Sigmoid colon (tissue), 7 donors: ENCODE results near the gene SLC22A6. TPM values are rescaled to one million over a fixed set of nuclear protein-coding genes. Genes with fewer than 3 reads are reported as not detected.
"Not testable (repeated sequence)": the region's sequence is repeated elsewhere in the genome, so short reads cannot be mapped to it uniquely, and the experiment has no call there.

Source experiments
- DNase-seq: peaks from one replicate; pipeline ENCODE4 v3.0.0-alpha.2; 2019
- H3K27ac ChIP-seq, 4 donors: fragments of 200-600 bp; sonication (generic); one replicate each; pipeline ENCODE4 v1.5.1; 2016 to 2019; ENCODE audit warnings: mild to moderate bottlenecking in 1 of 4
- H3K27me3 ChIP-seq, 3 donors: fragments of 200-600 bp; sonication (generic); one replicate each; pipeline ENCODE4 v1.5.1; 2019; ENCODE audit warnings: mild to moderate bottlenecking in 1 of 3
- H3K36me3 ChIP-seq, 4 donors: fragments of 200-600 bp; sonication (generic); one replicate each; pipeline ENCODE4 v1.5.1; 2016 to 2019
- H3K4me1 ChIP-seq, 4 donors: fragments of 200-600 bp; sonication (generic); one replicate each; pipeline ENCODE4 v1.5.1; 2017 to 2019
- H3K4me3 ChIP-seq, 4 donors: fragments of 200-600 bp; sonication (generic); one replicate each; pipeline ENCODE4 v1.5.1; 2017 to 2019; ENCODE audit warnings: mild to moderate bottlenecking in 2 of 4, moderate library complexity in 1 of 4
- H3K9me3 ChIP-seq, 4 donors: fragments of 200-600 bp in 3 of 4; sonication (generic) in 3 of 4; one replicate each; pipeline versions ENCODE4 v1.5.1 to v1.6.1; 2013 to 2019
- EP300 ChIP-seq, 4 donors: sonication (generic); formaldehyde crosslinking; IDR thresholded peaks; one replicate each; pipeline ENCODE4 v1.6.1; 2017; ENCODE audit warnings: antibody characterized with exemption in 4 of 4
- POLR2A ChIP-seq, 2 donors: fragments of 450-650 bp; IDR thresholded peaks; one replicate each; pipeline ENCODE4 v1.6.1; 2016; ENCODE audit warnings: antibody characterized with exemption in 2 of 2, mild to moderate bottlenecking in 2 of 2, moderate library complexity in 2 of 2
- POLR2AphosphoS5 ChIP-seq, 4 donors: sonication (generic); formaldehyde crosslinking; IDR thresholded peaks; one replicate each; pipeline ENCODE4 v1.6.1; 2017; ENCODE audit warnings: antibody characterized with exemption in 4 of 4
- WGBS, 2 donors: extraction: QIAGEN DNeasy Blood & Tissue Kit; methylation state at CpG; one replicate each; pipeline ENCODE4 v1.1.7; 2013; 5-methylcytosine and 5-hydroxymethylcytosine counted together
- intact Hi-C: fragments of 100-400 bp; cut with DNase I; formaldehyde crosslinking; loops from one replicate; pipeline ENCODE4 v1.15.1; 2023
- polyA plus RNA-seq, 3 donors: library from polyadenylated mRNA; stranded (reverse); fragments of 200-250 nt; gene quantifications; one replicate each; pipeline ENCODE4 v1.2.3, GENCODE V29; 2013
- total RNA-seq, 4 donors: library from RNA; depleted of rRNA; stranded (reverse); fragments of >200 nt; gene quantifications; one replicate each; pipeline ENCODE4 v1.1.0, GENCODE V29; 2016
- TF ChIP-seq, protein P1 (sequence below), 4 experiments: fragments of 450-650 bp in 3 of 4; fragments of 200-600 bp in 1 of 4; IDR thresholded peaks; one replicate each; pipeline ENCODE4 v1.5.1; 2016 to 2019; ENCODE audit warnings: antibody characterized with exemption in 4 of 4, mild to moderate bottlenecking in 3 of 4, moderate library complexity in 2 of 4
- donor health status: healthy with polysubstance abuse.
- donor health status: Bipolar disorder and iron deficiency.
- donor health status: healthy.

SLC22A6 gene
- total and polyA plus RNA-seq, 7 donors = not detected

DNA sequence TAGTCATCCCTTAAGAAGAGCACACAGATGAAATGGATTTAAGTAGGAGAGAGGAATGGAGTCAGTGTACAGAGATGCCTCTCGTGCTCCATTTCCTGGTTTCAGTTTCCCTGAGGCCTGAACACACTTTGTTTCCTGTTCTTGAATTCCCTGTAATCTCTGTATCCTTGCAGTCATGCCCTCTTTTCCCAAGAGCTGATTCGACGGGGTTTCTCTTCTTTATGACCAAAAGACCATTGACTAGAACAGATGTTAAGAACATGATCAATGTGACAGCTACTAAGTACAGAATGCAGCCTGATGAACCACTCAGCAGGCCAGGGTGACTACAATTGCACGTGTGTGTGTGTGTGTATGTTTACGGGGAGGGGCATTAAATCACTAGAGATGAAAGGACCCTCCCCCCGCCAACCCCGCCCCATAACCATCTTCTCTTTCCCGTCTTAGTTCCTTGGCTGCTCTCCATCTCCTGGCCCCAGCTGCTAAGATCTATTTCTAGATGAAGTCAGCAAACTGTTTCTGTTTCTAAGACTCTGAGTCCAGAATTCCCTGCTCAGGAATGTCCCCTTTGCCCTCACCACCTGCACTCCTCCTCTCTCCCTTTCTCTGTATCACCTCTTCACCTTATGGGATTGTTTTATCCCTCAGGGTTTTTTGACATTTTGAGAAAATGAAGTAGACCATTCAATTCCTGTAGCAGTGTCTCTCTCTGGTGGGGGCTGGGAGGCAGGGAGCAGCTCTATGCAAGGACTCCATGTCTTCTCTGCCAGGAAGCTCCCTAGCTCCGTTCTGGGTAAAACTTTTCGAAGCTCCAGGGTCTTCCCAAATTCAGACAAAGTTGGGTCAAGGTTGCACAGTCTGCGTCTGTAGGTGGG lies 26.0 kb downstream of the SLC22A6 start:
- intact Hi-C loops = no loop called here
- H3K9me3 ChIP-seq = no peaks in the 10 kb centered on the region
- 30 to 33% methylated on average over 11 of the region's 11 CpGs for WGBS, 2 donors
- no peaks in the 10 kb centered on the region for H3K27me3 ChIP-seq
- no peak overlapping the region for H3K4me3 ChIP-seq
- peak in 1 of 4 donors; percentile 26 for TF ChIP-seq POLR2AphosphoS5 (IDR thresholded peaks at IDR 0.05)
- TF ChIP-seq POLR2A (IDR thresholded peaks at IDR 0.05) = no peak
- peak overlapping the region in 3 of 4 donors; percentile 4 to 42 (median 12) for H3K27ac ChIP-seq
- peak; percentile 79 for DNase-seq
- peaks cover 0 to 16% (median 14%) of the 10 kb centered on the region in 4 donors for H3K4me1 ChIP-seq
- no peaks in the 10 kb centered on the region for H3K36me3 ChIP-seq

DNA sequence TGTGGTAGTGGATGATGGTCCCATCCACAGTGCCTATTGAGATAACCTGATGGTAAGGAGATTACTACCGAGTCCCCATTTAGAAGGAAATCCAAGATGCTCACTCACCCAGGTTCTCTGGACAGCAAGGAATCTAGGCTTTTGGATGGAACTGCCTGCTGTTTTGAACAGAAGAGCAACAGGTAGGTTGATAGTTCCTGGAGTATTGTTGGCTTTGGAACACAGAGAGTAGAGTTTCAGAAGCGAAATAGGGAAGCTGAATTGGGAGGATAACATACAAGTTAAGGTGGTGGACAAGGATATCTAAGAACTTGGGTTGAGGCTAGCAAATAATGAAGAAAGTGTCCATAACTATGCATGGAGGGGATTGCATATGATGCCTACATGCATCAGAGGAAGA lies 27.6 kb downstream of the SLC22A6 start:
- TF ChIP-seq POLR2A (IDR thresholded peaks at IDR 0.05) (no peak), EP300 (IDR thresholded peaks at IDR 0.05) (no peak), POLR2AphosphoS5 (IDR thresholded peaks at IDR 0.05) (no peak)
- TF ChIP-seq, protein P1, sequence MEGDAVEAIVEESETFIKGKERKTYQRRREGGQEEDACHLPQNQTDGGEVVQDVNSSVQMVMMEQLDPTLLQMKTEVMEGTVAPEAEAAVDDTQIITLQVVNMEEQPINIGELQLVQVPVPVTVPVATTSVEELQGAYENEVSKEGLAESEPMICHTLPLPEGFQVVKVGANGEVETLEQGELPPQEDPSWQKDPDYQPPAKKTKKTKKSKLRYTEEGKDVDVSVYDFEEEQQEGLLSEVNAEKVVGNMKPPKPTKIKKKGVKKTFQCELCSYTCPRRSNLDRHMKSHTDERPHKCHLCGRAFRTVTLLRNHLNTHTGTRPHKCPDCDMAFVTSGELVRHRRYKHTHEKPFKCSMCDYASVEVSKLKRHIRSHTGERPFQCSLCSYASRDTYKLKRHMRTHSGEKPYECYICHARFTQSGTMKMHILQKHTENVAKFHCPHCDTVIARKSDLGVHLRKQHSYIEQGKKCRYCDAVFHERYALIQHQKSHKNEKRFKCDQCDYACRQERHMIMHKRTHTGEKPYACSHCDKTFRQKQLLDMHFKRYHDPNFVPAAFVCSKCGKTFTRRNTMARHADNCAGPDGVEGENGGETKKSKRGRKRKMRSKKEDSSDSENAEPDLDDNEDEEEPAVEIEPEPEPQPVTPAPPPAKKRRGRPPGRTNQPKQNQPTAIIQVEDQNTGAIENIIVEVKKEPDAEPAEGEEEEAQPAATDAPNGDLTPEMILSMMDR (IDR thresholded peaks at IDR 0.05) = no peak
- no peaks in the 10 kb centered on the region for H3K36me3 ChIP-seq
- H3K9me3 ChIP-seq = no peaks in the 10 kb centered on the region
- WGBS, 2 donors = 95 to 96% methylated on average over 2 of the region's 2 CpGs
- H3K27ac ChIP-seq = no peak overlapping the region
- H3K27me3 ChIP-seq = no peaks in the 10 kb centered on the region
- H3K4me1 ChIP-seq = peaks cover 0 to 16% (median 14%) of the 10 kb centered on the region in 4 donors
- DNase-seq = no peak
- no peak overlapping the region for H3K4me3 ChIP-seq
- intact Hi-C loops = no loop called here

DNA sequence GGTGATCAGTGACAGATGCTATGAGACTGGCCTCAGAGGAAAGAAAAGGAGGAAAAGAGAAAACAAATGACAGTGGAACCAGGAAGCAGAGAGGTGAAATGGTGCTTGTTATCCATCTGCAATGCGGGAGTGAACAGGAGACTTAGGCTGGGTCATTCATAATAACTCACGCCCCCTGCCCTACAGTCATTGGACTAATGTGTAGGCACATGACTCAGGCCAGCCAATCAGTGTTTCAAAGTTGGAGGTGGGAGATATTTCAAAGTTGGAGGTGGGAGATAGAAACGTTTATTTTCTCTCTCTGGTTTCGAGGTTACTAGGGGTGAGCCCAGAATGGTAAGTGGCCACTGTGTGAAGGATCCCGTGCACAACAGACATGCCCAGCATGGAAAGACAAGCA lies 30.3 kb downstream of the SLC22A6 start:
- intact Hi-C loops = no loop called here
- no peaks in the 10 kb centered on the region for H3K36me3 ChIP-seq
- H3K4me1 ChIP-seq = peaks cover 0 to 13% (median 12%) of the 10 kb centered on the region in 4 donors
- no peak for DNase-seq
- no peak overlapping the region for H3K27ac ChIP-seq
- no peaks in the 10 kb centered on the region for H3K9me3 ChIP-seq
- WGBS, 2 donors = 81 to 82% methylated on average over 5 of the region's 5 CpGs
- H3K4me3 ChIP-seq = no peak overlapping the region
- TF ChIP-seq POLR2AphosphoS5 (IDR thresholded peaks at IDR 0.05) (no peak), EP300 (IDR thresholded peaks at IDR 0.05) (no peak), POLR2A (IDR thresholded peaks at IDR 0.05) (no peak)
- TF ChIP-seq, protein P1 (IDR thresholded peaks at IDR 0.05) = no peak
- no peaks in the 10 kb centered on the region for H3K27me3 ChIP-seq

DNA sequence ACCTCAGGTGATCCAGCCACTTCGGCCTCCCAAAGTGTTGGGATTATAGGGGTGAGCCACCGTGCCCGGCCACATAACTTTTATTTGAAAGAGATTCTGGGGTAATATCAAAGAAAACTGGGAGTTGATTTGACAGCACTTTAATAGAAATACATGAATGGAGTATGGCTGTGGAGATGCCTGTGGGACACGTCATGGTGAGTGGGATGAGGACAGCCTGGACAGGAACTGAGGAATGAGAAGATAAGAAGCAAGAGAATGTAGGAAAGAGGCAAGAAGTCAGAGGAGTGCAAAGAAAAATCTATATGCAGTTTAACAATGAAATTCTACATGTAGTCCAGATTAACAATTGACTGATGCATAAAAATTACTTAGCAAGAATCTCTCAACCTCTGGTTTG lies 31.0 kb downstream of the SLC22A6 start:
- H3K4me1 ChIP-seq = peaks cover 0 to 6% (median 5%) of the 10 kb centered on the region in 4 donors
- H3K27me3 ChIP-seq = no peaks in the 10 kb centered on the region
- no peaks in the 10 kb centered on the region for H3K9me3 ChIP-seq
- no peaks in the 10 kb centered on the region for H3K36me3 ChIP-seq
- H3K27ac ChIP-seq = no peak overlapping the region
- WGBS, 2 donors = 91 to 94% methylated on average over 4 of the region's 4 CpGs
- no peak for DNase-seq
- intact Hi-C loops = no loop called here
- TF ChIP-seq EP300 (IDR thresholded peaks at IDR 0.05) = no peak
- TF ChIP-seq, protein P1 (IDR thresholded peaks at IDR 0.05) = no peak
- no peak overlapping the region for H3K4me3 ChIP-seq

DNA sequence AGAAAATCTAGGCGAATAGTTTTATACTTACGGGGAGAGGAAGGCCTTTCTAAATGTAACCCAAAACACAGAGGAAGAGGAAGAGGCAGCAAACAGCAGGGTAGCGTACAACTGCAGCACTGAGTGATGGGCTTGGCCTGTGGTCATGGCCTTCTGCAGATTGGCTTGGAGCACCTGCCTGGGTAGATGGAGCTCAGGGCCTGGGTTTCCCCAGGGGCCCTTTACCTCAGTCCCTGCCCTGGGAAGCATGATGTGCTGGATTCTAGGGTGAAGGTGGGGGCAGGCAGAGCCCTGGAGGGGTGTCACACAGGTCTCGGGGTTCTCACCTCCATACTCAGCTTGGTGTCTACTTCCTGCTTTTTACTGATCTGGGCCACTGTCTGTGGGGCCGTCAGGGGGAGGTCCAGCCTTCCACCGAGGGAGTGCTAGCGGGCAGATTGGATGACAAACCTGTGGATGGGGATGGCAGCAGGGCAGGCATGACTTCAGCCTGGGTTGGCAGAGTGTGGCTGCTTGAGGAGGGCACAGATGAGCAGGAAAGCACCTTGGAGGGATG lies 35.9 kb downstream of the SLC22A6 start:
- Histone ChIP-seq H3K27ac (no peak overlapping the region), H3K4me3 (no peak overlapping the region), H3K4me1 (no peaks in the 10 kb centered on the region), H3K9me3 (no peaks in the 10 kb centered on the region), H3K36me3 (no peaks in the 10 kb centered on the region), H3K27me3 (no peaks in the 10 kb centered on the region)
- intact Hi-C loops = no loop called here
- no peak for DNase-seq
- TF ChIP-seq POLR2AphosphoS5 (IDR thresholded peaks at IDR 0.05) (no peak), EP300 (IDR thresholded peaks at IDR 0.05) (no peak), POLR2A (IDR thresholded peaks at IDR 0.05) (no peak)
- TF ChIP-seq, protein P1 (IDR thresholded peaks at IDR 0.05) = no peak
- 81 to 83% methylated on average over 7 of the region's 7 CpGs for WGBS, 2 donors

DNA sequence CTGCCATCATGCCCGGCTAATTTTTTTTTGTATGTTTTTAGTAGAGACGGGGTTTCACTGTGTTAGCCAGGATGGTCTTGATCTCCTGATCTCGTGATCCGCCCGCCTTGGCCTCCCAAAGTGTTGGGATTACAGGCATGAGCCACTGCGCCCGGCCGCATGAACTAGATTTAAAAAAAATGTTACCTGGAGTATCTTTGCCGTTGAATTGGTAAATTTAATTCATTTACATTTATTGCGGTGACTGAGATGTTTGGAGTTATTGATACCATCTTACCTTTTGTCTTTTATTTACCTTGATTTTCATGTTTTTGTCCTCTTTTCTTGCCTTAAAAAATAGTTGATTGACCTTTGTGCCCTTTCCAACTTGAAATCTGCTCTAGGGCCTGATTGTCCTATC lies 39.2 kb downstream of the SLC22A6 start:
- H3K9me3 ChIP-seq, H3K36me3 ChIP-seq, H3K4me1 ChIP-seq, H3K4me3 ChIP-seq, DNase-seq, intact Hi-C loops, H3K27me3 ChIP-seq, H3K27ac ChIP-seq: not testable (repeated sequence)
- 94 to 96% methylated on average over 10 of the region's 10 CpGs for WGBS, 2 donors

DNA sequence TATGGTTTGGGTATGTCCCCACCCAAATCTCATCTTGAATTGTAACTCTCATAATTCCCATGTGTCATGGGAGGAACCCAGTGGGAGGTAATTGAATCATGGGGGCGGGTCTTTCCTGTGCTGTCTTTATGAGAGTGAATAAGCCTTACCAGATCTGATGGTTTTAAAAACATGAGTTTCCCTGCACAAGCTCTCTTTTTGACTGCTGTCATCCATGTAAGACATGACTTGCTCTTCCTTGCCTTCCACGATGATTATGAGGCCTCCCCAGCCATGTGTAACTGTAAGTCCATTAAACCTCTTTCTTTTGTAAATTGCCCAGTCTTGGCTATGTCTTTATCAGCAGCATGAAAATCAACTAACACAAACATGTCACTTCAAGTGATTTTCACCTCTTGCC lies 47.2 kb downstream of the SLC22A6 start:
- H3K9me3 ChIP-seq, H3K4me1 ChIP-seq, H3K4me3 ChIP-seq, H3K27me3 ChIP-seq, H3K36me3 ChIP-seq, H3K27ac ChIP-seq, DNase-seq, intact Hi-C loops: not testable (repeated sequence)
- WGBS, 2 donors = 81 to 94% methylated on average over 2 of the region's 2 CpGs
